Activated CD4-positive, alpha-beta memory T cell treated with anti-CD3 and anti-CD28 coated beads, Interleukin-2, amount 10 ng/mL, durations not matched to agents 7 days and 5 days (primary cell): ENCODE measurements around the gene FILIP1L. TPM values are rescaled to one million over a fixed set of nuclear protein-coding genes. Genes with fewer than 3 reads are reported as not detected.

Source experiments
- CTCF ChIA-PET: fragments of 350-600 bp; sonication (Branson Sonifier 250); formaldehyde crosslinking; loops from one replicate; lab custom pipeline; 2021; ENCODE audit warnings: antibody characterized with exemption, inconsistent platforms; lab: Charles Lee
- POLR2A ChIA-PET: fragments of 350-600 bp; sonication (Branson Sonifier 250); formaldehyde crosslinking; loops from one replicate; lab custom pipeline; 2021; ENCODE audit warnings: antibody characterized with exemption; lab: Charles Lee
- DNase-seq: peaks from one replicate; pipeline ENCODE4 v3.0.0-alpha.2; 2020
- H3K27ac Mint-ChIP-seq: one replicate; pipeline ENCODE4 v1.8.0; 2021; ENCODE audit warnings: mild to moderate bottlenecking, mixed read lengths
- H3K27me3 Mint-ChIP-seq: one replicate; pipeline ENCODE4 v1.8.0; 2021; ENCODE audit warnings: mixed read lengths
- H3K36me3 Mint-ChIP-seq: one replicate; pipeline ENCODE4 v1.8.0; 2021; ENCODE audit warnings: low read depth, mixed read lengths
- H3K4me1 Mint-ChIP-seq: one replicate; pipeline ENCODE4 v1.8.0; 2021; ENCODE audit warnings: mixed read lengths
- H3K4me3 Mint-ChIP-seq: one replicate; pipeline ENCODE4 v1.8.0; 2021; ENCODE audit warnings: mild to moderate bottlenecking, mixed read lengths
- H3K9me3 Mint-ChIP-seq: one replicate; pipeline ENCODE4 v1.8.0; 2021; ENCODE audit warnings: mixed read lengths
- total RNA-seq, 2 experiments: library from RNA; stranded (reverse); gene quantifications; one replicate each; pipeline ENCODE4 v1.2.3, GENCODE V29; 2021

The FILIP1L gene
- total RNA-seq, 2 experiments from 2014 or later, result 1.9 to 2.0 TPM

DNA sequence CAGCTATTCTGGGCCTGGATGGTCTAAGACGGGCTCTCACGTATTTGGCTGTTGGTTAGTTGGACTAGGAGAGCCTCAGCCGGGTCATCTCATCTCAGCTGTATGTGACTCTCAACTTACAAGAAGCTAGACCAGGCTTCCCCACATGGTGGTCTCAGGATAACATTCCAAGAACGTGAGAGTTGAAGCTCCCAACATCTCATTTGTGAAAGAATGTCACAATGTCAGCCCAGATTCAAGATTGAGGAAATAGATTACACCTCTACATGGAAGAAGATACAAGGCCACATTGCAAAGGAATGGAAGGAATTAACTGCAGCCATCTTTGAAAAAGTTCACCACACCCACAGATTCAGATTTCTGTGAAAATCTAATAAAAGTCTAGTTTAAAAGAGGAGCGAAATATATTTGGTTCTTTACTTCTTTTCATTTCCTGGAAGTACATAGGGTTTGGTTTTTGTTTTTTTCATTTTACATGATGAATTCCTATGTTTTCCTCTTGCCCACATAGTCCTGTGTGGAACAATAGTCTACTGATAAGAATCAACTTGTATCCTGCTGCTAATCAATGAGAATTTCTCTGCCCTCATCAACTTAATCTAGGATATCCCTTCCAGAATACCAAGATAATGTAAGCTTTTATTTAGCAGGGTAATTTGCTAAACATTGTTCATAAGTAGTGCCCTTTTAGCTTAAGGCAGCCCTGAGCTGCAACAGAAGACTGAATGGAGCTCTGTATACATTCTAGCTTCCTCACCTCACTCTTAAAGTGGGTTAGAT is 180.1 kb downstream of the FILIP1L start:
- POLR2A ChIA-PET, result no interaction called here
- H3K9me3 Mint-ChIP-seq, result no peaks in the 10 kb centered on the region

GRCh38 chr3:99931059-99931458 is 183.2 kb downstream of the FILIP1L start:
- no peak for DNase-seq
- Mint-ChIP-seq H3K4me3 (no peak overlapping the region), H3K36me3 (no peaks in the 10 kb centered on the region), H3K27ac (no peak overlapping the region), H3K4me1 (no peaks in the 10 kb centered on the region), H3K9me3 (no peaks in the 10 kb centered on the region), H3K27me3 (no peaks in the 10 kb centered on the region)
- ChIA-PET CTCF (no interaction called here), POLR2A (no interaction called here)

More for the DNA sequence above, 180.1 kb downstream of the FILIP1L start:
- no peak for DNase-seq
- no peaks in the 10 kb centered on the region for H3K27me3 Mint-ChIP-seq
- no peak overlapping the region for H3K4me3 Mint-ChIP-seq
- no peaks in the 10 kb centered on the region for H3K4me1 Mint-ChIP-seq
- H3K27ac Mint-ChIP-seq, result no peak overlapping the region
- CTCF ChIA-PET, result no interaction called here
- H3K36me3 Mint-ChIP-seq, result no peaks in the 10 kb centered on the region

DNA sequence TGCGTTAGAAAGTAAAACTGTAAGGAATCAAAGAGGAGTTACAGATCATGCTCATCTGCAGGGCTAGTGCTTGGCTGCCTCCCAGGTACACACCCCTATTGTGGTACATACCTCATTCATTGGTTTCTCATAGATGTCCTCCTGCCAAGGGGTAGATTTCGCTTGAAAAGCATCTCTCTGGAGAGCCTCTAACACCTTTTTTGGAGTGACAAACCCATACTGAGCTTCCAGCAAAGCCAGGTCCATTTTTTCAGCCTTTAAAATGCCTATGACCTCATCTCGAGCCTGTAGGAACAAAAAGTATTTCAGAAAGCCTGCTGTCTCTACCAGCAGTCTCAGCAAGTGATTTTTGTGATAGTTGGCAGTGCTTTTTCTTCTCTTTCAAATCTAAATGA is 184.6 kb downstream of the FILIP1L start:
- Mint-ChIP-seq H3K4me1 (no peaks in the 10 kb centered on the region), H3K9me3 (no peaks in the 10 kb centered on the region), H3K36me3 (no peaks in the 10 kb centered on the region), H3K27me3 (no peaks in the 10 kb centered on the region), H3K4me3 (no peak overlapping the region), H3K27ac (no peak overlapping the region)
- no peak for DNase-seq
- CTCF ChIA-PET, result no interaction called here
- POLR2A ChIA-PET, result no interaction called here

GRCh38 chr3:99928771-99929744 is 185.2 kb downstream of the FILIP1L start:
- no peaks in the 10 kb centered on the region for H3K9me3 Mint-ChIP-seq
- no peak for DNase-seq
- H3K4me1 Mint-ChIP-seq, result no peaks in the 10 kb centered on the region
- H3K36me3 Mint-ChIP-seq, result no peaks in the 10 kb centered on the region
- ChIA-PET CTCF (no interaction called here), POLR2A (no interaction called here)
- H3K27me3 Mint-ChIP-seq, result no peaks in the 10 kb centered on the region
- H3K4me3 Mint-ChIP-seq, result no peak overlapping the region
- no peak overlapping the region for H3K27ac Mint-ChIP-seq

DNA sequence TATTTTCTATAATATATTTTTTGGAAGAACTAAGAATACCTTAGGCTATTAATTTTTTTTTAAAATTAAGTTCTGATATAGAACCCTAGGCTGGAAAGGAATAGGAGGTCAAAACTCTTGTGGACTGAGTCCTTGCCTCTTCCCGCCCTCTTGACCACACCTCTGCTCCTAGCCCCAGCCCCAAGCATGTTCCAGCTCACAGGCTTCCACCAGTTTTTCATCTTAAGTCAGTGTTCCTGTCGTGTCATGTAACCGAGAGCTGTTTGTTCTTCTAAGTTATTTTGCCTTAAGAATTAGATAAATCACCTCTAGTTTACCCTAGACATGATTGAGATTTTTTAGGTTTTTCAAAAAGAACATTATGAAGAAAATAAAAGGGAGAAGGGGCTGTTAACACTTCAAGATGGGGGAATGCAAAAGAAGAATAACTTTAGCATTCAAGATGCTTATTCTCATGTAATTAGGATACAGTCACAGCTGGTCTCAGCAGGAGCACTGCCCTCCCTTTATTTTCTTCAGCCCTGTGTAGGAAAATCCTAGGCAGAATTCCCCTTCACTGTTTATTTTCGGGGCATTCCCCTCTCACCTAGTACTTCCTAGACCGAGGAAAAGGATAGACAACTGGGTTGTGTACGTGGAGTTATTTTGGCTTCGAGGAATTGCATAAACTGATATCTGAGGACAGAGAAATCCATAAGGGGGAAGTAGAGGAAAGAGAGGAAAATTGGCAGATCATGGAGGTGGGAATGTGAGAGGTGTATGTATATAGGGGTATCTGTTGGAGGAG is 186.4 kb downstream of the FILIP1L start:
- Mint-ChIP-seq H3K4me1 (no peaks in the 10 kb centered on the region), H3K9me3 (no peaks in the 10 kb centered on the region), H3K4me3 (no peak overlapping the region), H3K27ac (no peak overlapping the region), H3K36me3 (peaks cover 3% of the 10 kb centered on the region), H3K27me3 (no peaks in the 10 kb centered on the region)
- DNase-seq, result no peak
- ChIA-PET POLR2A (no interaction called here), CTCF (interaction anchor here (0.7 kb wide), 1 partner anchor 18 kb away, joined by 6 read pairs; no protein-coding TSS in a partner anchor)

DNA sequence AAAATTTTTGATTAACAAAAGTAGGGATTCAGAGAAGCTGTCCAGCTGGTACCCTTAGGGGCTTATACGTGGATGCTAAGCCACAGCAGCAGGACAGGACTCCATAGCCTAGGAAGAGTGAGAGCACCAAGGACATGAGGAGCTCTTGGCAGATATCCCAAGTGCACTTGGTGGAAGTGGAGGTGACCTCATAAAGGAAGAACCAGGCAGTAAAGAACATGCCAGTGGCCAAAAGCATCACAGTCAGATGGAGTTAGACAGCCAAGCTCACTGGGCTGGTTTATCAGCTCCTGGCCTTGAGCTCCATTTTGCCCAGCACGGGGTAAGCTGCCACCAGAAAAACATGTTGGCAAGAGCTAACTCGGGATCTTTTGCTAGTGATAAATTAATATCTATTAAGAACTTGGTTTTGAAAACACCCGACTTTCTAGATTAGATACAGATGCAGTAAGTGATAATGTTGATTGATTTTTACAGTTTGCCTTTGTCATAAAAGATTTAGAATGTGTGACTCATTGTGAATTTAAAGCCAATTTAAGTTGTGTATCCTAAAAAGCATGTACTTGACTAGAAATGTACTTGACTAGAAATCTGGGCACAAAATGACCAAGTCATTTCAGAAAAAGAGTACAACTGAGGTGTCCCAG is 188.6 kb downstream of the FILIP1L start:
- ChIA-PET POLR2A (no interaction called here), CTCF (no interaction called here)
- Mint-ChIP-seq H3K4me1 (peaks cover 6% of the 10 kb centered on the region), H3K27me3 (no peaks in the 10 kb centered on the region), H3K36me3 (peaks cover 3% of the 10 kb centered on the region), H3K27ac (no peak overlapping the region), H3K9me3 (no peaks in the 10 kb centered on the region), H3K4me3 (no peak overlapping the region)
- DNase-seq, result no peak

- peaks cover 3% of the 10 kb centered on the region for H3K36me3 Mint-ChIP-seq
- POLR2A ChIA-PET, result no interaction called here
- CTCF ChIA-PET, result no interaction called here
- no peaks in the 10 kb centered on the region for H3K9me3 Mint-ChIP-seq
- H3K4me1 Mint-ChIP-seq, result peaks cover 9% of the 10 kb centered on the region
- H3K27ac Mint-ChIP-seq, result no peak overlapping the region
- no peaks in the 10 kb centered on the region for H3K27me3 Mint-ChIP-seq
- no peak for DNase-seq
- no peak overlapping the region for H3K4me3 Mint-ChIP-seq
Observed at GRCh38 chr3:99923873-99924272, 190.4 kb downstream of the FILIP1L start.

DNA sequence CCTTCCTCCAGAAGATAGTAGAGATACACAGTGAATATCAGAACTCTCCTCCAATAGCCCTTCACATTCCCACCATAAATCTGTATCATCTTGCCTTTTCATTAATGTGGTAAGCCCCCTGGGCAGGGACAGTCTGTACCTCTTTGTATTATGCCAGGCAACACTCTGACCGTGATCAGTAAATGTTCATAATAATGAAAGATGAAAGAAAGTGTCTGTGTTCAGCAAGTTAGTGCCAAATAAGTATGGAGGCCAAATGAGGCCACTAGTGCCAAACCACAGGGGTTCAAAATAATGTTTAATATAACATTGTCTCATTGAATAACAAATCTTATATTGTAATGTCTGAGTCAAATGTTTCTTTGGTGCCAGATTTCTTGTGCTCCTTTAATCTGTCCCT is 192.3 kb downstream of the FILIP1L start:
- ChIA-PET POLR2A (no interaction called here), CTCF (no interaction called here)
- Mint-ChIP-seq H3K36me3 (peaks cover 3% of the 10 kb centered on the region), H3K4me3 (no peak overlapping the region), H3K4me1 (peaks cover 9% of the 10 kb centered on the region), H3K27ac (no peak overlapping the region), H3K27me3 (no peaks in the 10 kb centered on the region), H3K9me3 (no peaks in the 10 kb centered on the region)
- no peak for DNase-seq

- peaks cover 9% of the 10 kb centered on the region for H3K4me1 Mint-ChIP-seq
- H3K9me3 Mint-ChIP-seq, result no peaks in the 10 kb centered on the region
Observed at GRCh38 chr3:99921377-99921695, 193.0 kb downstream of the FILIP1L start.

DNA sequence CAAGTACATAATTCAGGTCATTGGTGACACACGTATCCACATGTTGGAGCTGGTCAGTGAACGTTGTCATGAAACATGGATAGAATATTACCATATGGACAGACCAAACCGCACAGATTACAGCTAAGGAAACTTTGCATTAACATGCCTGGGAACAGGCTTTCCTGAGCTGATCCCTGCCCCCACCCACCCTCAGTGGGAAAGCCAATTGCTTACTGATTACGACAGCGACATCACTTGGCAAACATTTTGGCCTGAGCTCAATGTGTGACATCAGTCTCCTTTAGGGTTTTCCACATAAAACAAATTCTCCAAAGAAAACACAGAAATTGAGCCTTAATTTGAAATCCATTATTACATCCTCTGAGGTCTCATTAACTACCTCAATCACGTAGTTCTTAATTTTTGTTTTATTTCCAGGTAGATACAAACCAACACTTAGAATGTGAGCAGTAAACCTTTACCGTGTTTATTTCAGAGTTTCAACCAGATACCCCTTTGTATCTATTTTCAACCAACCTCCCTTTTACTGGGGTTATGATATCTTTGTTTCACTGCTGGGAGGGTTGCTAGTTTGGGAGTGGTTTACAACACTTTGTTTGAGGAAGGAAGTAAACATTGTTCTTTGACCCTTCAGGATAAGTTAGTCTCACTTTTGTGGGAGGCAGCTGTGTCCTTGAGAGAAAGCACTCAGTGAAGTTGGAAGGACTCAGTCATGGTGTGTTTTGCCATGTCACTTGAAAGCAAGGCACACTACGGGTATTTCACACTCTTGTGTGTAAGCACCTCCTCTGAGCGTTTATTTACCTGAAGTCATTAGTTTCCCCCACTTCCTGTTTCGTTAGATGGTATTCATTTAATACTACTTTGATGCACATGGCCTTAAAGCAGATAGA is 193.6 kb downstream of the FILIP1L start:
- CTCF ChIA-PET, result no interaction called here
- no peaks in the 10 kb centered on the region for H3K27me3 Mint-ChIP-seq
- H3K9me3 Mint-ChIP-seq, result no peaks in the 10 kb centered on the region
- H3K36me3 Mint-ChIP-seq, result peaks cover 3% of the 10 kb centered on the region
- DNase-seq, result no peak
- H3K4me3 Mint-ChIP-seq, result no peak overlapping the region
- no peak overlapping the region for H3K27ac Mint-ChIP-seq
- H3K4me1 Mint-ChIP-seq, result peaks cover 9% of the 10 kb centered on the region
- POLR2A ChIA-PET, result no interaction called here

More at GRCh38 chr3:99921377-99921695, 193.0 kb downstream of the FILIP1L start:
- DNase-seq, result no peak
- Mint-ChIP-seq H3K27ac (no peak overlapping the region), H3K4me3 (no peak overlapping the region), H3K36me3 (peaks cover 3% of the 10 kb centered on the region), H3K27me3 (no peaks in the 10 kb centered on the region)
- POLR2A ChIA-PET, result no interaction called here
- CTCF ChIA-PET, result no interaction called here

DNA sequence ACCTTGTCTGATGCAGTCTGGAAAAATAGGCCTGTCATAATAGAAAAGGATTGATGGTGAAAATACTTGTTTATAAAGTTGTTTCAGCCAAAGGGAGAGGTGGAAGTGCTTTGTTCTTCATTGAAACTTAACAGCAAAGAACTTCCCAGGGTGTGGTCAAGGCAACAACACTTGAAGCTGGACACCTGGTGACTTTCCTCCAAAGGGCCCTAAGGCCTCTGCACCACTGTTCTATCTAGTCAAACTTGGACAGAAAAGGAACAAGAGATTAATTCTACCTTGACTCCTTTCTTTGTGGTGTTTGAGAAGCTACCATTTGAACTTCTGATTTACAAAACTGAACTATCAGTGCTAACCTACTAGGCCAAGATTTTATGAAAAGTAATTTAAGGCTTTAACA is 194.6 kb downstream of the FILIP1L start:
- Mint-ChIP-seq H3K36me3 (peaks cover 3% of the 10 kb centered on the region), H3K4me3 (no peak overlapping the region), H3K27ac (no peak overlapping the region), H3K27me3 (no peaks in the 10 kb centered on the region), H3K4me1 (peaks cover 9% of the 10 kb centered on the region), H3K9me3 (no peaks in the 10 kb centered on the region)
- DNase-seq, result no peak
- ChIA-PET CTCF (no interaction called here), POLR2A (no interaction called here)

- H3K27ac Mint-ChIP-seq, result no peak overlapping the region
- peaks cover 3% of the 10 kb centered on the region for H3K36me3 Mint-ChIP-seq
- DNase-seq, result no peak
- POLR2A ChIA-PET, result no interaction called here
- H3K9me3 Mint-ChIP-seq, result no peaks in the 10 kb centered on the region
- no peak overlapping the region for H3K4me3 Mint-ChIP-seq
- CTCF ChIA-PET, result interaction anchor here (0.6 kb wide), 1 partner anchor 17 kb away, joined by 5 read pairs; no protein-coding TSS in a partner anchor
- peaks cover 9% of the 10 kb centered on the region for H3K4me1 Mint-ChIP-seq
- H3K27me3 Mint-ChIP-seq, result no peaks in the 10 kb centered on the region
Observed at GRCh38 chr3:99918715-99919114, 195.6 kb downstream of the FILIP1L start.
